ENCODE results near the gene MAPK11.

Gene MAPK11

DNA sequence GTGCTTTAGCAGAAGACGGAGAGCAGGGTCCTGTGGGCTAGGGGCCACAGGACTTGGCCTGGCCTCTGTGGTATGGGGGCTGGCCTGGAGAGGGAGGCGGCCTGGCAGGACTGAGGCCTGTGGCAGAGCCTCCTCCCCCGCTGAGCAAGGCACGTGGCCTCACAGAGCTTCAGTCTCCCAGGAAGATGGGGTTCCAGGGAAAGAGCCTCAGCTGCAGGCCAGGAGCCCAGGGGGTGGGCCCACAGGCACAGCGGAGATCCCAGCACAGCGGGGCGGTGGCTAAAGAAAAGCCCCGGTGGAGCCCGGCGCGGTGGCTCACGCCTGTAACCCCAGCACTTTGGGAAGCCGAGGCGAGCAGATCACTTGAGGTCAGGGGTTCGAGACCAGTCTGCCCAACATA lies 10.9 kb downstream of the MAPK11 start:
- no peak for DNase-seq

- no peak for DNase-seq
Measured at GRCh38 chr22:50258361-50259292, 11.6 kb downstream of the MAPK11 start.

DNA sequence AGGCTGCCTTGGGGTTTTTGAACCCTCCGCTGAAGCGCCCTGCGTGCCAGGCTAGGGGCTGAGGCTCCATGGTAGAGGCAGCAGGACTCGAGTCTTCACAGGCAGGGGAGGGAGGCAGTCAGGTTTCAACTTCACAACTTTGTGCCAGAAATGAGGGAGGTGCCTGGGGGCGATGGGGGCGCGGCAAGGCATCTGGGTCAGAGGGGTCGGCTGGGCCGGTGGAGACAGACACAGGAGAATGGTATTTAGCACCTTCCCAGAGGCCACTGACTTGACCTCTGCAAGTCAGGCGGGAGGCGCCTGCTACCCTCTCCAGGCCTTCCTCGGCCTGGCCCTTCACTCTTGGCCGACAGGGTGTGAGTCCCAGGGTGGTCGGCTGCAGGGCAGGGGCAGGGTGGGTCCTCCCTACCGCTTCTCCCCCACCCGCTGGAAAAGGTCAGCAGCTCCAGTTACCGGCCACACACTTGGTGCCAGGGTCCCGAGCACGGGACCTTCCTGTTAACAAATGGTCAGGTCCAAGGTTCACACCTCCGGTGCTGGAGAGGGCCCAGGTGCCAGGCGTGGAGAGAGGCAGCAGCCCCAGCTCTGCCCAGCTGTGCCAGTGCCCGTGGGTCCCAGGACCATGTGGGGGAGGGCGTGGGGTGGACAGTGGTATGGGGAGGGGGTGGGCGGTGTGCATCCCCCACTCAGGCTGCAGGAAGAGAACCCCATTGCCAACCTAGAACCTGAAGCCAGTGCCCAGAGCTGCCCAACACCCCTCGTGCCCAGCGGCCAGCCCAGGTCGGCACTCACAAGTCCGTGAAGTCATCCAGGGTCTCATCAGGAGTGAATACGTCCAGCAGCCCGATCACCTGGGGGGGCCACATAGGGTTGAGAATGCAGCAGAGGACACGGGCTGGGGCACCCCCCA lies 12.5 kb downstream of the MAPK11 start:
- no peak for DNase-seq

- no peak for DNase-seq
Measured at GRCh38 chr22:50257041-50257440, 13.1 kb downstream of the MAPK11 start.

DNA sequence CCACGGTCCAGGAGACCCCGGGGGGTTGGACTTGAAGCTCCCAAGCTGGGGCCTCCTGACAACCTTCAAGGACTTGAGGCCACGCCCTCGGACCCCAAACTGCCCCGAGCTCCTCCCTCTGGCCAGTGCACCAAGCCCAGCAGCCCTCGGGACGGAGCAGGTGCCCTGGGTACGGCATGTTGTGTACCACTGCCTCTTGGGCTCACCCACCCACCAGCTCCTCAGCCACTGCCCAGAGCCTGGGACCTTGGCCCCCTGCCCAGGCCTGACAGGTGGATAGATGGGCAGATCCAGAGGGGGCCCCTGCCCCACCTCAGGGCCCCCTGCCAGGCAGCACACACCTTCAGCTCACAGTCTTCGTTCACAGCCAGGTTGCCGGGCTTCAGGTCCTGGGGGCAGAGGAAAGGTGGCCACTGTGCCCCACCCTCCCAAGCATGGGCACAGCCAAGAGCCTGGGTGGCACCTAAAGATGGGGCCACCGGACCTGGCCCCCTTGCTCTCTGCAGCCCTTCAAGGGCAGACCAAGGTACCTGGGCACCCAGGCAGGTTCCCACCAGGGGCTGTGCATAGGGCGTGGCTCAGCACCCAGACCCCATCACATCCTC lies 13.8 kb downstream of the MAPK11 start:
- no peak for DNase-seq

GRCh38 chr22:50255607-50256006 lies 14.6 kb downstream of the MAPK11 start:
- DNase-seq = no peak

DNA sequence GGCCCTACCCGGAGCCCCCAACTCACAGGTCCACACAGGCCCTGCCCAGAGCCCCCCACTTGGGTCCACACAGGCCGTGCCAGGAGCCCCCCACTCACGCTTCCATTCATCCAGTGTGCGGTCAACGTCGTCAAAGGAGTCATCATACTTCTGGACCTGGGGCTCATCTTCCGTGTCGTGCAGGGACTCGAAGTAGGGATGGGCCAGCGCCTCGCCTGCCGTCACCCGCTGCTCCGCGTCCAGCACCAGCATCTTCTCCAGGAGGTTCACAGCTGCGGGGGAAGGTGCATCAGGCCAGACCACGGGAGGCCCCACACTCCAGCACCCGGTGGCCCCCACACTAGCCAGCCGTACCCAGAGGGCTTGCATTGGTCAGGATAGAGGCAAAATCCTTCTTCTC lies 15.1 kb downstream of the MAPK11 start:
- no peak for DNase-seq

DNA sequence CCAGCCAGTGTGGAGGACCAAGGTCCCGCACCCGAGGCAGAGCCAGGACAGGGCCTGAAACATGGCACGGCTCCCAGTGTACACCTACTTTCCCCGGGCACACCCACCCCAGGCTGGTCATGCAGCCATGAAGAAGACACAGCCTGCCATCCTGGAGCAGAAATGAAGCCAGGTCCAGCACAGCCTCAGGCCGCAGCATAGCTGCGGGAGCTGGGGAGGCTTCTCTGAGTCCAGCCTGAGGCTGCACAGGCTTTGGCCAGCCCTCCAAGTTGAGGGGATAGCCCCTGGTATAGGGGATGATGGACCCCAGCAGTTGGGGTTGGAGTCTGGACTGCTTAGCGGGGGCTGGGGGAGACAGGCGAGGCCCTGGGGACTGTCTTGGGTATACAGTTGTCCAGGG lies 16.2 kb downstream of the MAPK11 start:
- peak; percentile 3 for DNase-seq

GRCh38 chr22:50253046-50253915 lies 16.9 kb downstream of the MAPK11 start:
- DNase-seq = peak; percentile 18

DNA sequence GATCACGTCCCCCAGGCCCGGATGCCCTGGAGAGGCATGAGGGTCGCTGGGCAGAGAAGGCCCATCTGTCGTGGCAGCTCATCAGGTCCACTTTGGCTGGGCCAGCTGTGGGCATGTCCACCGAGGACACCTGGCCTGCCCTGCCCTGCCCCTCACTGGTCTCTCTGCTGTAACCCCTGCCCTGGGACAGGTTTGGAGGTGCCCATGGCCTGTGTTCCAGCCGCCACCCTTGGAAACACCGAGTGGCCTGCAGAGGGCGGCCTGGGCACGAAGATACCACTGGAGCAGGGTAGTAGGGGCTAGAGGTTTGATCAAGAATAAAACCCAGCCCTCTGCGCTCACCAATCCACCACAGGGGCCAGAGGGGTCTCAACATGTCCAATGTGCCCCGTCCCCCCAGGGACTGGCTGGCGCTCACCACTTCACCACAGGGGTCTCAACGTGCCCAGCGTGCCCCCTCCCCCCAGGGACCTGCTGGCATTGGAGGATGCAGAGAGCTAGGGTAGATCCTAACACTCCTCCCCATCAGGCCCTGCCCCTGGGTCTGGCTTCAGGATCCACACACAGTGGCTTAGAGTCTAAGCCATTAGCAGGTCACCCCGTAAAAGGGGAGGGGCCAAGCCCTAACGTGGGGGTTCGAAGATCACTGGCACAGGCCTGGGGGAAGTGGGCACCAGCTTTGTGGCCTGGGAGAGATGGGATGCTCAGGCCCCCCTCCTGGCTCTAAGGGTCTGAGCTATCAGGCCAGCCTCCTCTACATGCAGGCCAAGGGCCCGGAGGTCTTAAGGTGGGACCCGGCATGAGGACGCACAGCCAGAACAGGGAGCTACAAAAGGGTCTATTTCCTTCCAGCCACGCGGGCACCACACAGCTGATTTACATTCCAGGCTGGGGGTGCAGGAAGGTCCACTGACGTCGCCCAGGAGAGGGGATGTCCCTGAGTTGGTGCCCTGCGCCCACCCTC lies 17.8 kb downstream of the MAPK11 start:
- peak; percentile 73 for DNase-seq

DNA sequence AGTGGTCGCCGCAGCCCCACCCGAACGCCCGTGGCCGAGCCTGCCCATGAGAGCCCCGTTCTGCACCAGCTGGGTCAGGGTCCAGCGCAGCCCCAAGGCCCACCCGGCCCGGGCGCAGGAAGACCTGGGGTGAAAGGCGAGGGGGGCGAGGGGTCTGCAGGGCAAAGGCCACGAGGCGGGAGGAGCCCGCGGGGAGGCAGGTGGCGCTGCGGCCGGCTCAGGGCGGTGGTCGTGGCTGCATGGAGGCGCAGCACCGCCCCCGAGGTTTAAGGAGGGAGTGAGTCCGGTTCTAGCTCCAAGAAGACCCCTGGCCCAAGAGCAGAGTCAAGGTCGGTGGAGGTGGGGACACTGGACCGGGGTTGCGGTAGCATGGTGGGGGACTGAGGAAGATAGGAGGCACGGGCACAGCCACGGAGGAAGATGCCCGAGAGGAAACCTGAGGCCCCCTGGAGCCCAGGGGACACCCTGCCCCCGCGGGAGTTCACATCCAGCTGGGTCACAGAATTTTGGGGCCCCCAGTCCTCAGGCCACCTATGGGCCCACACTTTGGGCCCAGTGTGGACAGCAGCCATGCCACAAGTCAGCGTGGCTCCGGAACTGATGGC lies 18.6 kb downstream of the MAPK11 start:
- peak; percentile 31 for DNase-seq

- DNase-seq = peak; percentile 77
Measured at GRCh38 chr22:50250555-50251476, 19.4 kb downstream of the MAPK11 start, which contains the start of gene HDAC10. TSS of gene HDAC10 (minus strand) at chr22:50251265. CDS start at chr22:50251032, 233 bp downstream.

DNA sequence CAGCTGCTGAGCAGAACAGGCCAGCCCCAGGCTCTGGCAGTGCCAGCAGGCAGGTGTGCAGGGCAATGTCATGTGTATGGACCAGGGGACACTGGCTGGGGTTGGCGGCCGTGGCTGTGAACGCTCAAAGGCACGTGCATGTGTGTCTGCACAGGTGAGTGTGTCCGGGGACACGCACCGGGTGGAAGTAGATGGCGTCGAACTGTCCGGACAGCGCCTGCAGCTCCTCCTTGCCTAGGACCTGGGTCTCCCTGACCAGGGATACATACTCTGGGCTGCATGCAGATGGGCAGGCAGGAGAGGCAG lies 20.0 kb downstream of the MAPK11 start:
- no peak for DNase-seq

GRCh38 chr22:50249341-50250248 lies 20.6 kb downstream of the MAPK11 start:
- no peak for DNase-seq

- DNase-seq = no peak
Measured at GRCh38 chr22:50248196-50249081, 21.7 kb downstream of the MAPK11 start.

GRCh38 chr22:50247748-50248147 lies 22.4 kb downstream of the MAPK11 start:
- DNase-seq = no peak

Data from 8988T (cell line).